GM23338 (cell line): ENCODE data around the gene IGSF21. TPM values are rescaled to one million over a fixed set of nuclear protein-coding genes. Genes with fewer than 3 reads are reported as not detected.

ENCODE experiments used
- ATAC-seq: fragments of 200-7000 bp; cut with Tn5 transposase; 3 replicates; pipeline ENCODE4 v1.9.1; 2020
- DNase-seq: peaks from one replicate; pipeline ENCODE4 v3.0.0-alpha.2; 2015; ENCODE audit warnings: low spot score
- H2AFZ ChIP-seq: fragments of 200-600 bp; sonication (generic); 2 replicates; pipeline ENCODE4 v1.8.0; 2016; ENCODE audit warnings: antibody characterized with exemption, mild to moderate bottlenecking, moderate library complexity
- H3F3A ChIP-seq: fragments of 200-600 bp; sonication (generic); replicated peaks from 2 replicates; pipeline ENCODE4 v1.8.0; 2017; ENCODE audit warnings: antibody characterized with exemption, mixed run types, low read depth
- H3K27ac ChIP-seq: fragments of 200-600 bp; sonication (generic); 2 replicates; pipeline ENCODE4 v1.6.1; 2016; ENCODE audit warnings: low read depth
- H3K27me3 ChIP-seq: fragments of 200-600 bp; sonication (generic); 2 replicates; pipeline ENCODE4 v1.8.0; 2016; ENCODE audit warnings: mild to moderate bottlenecking, mixed run types, moderate library complexity; ENCODE audit not compliant: insufficient read depth
- H3K36me3 ChIP-seq: fragments of 200-600 bp; sonication (generic); 2 replicates; pipeline ENCODE4 v1.8.0; 2016; ENCODE audit warnings: mild to moderate bottlenecking; ENCODE audit not compliant: insufficient read depth
- H3K4me1 ChIP-seq: fragments of 200-600 bp; sonication (generic); 2 replicates; pipeline ENCODE4 v1.8.0; 2016; ENCODE audit warnings: mild to moderate bottlenecking, moderate library complexity; ENCODE audit not compliant: insufficient read depth
- H3K4me2 ChIP-seq: fragments of 200-600 bp; sonication (generic); 2 replicates; pipeline ENCODE4 v1.7.1; 2017; ENCODE audit warnings: mixed run types
- H3K4me3 ChIP-seq: fragments of 200-600 bp; sonication (generic); 2 replicates; pipeline ENCODE4 v1.6.1; 2016; ENCODE audit warnings: mixed run types
- H3K79me2 ChIP-seq: fragments of 200-600 bp; sonication (generic); replicated peaks from 2 replicates; pipeline ENCODE4 v1.8.0; 2017; ENCODE audit warnings: mild to moderate bottlenecking; ENCODE audit not compliant: insufficient read depth
- H3K9me2 ChIP-seq: fragments of 200-600 bp; sonication (generic); 2 replicates; pipeline ENCODE4 v1.8.0; 2017; ENCODE audit not compliant: insufficient read depth
- H4K20me1 ChIP-seq: fragments of 200-600 bp; sonication (generic); replicated peaks from 2 replicates; pipeline ENCODE4 v1.8.0; 2017; ENCODE audit warnings: mild to moderate bottlenecking; ENCODE audit not compliant: insufficient read depth
- H3K27ac Mint-ChIP-seq: 2 replicates; pipeline ENCODE4 v1.8.0; 2020; ENCODE audit warnings: inconsistent platforms, mild to moderate bottlenecking, moderate library complexity, mixed read lengths
- H3K27me3 Mint-ChIP-seq: 3 replicates; pipeline ENCODE4 v1.8.0; 2022; ENCODE audit warnings: low read depth, mild to moderate bottlenecking, moderate library complexity, mixed read lengths, inconsistent platforms; ENCODE audit not compliant: insufficient read depth, poor library complexity
- H3K36me3 Mint-ChIP-seq: 3 replicates; pipeline ENCODE4 v1.8.0; 2021; ENCODE audit warnings: low read depth, mild to moderate bottlenecking, inconsistent platforms, moderate library complexity, mixed read lengths
- H3K4me1 Mint-ChIP-seq: 3 replicates; pipeline ENCODE4 v1.8.0; 2020; ENCODE audit warnings: mild to moderate bottlenecking, inconsistent platforms, mixed read lengths
- H3K4me3 Mint-ChIP-seq: 3 replicates; pipeline ENCODE4 v1.8.0; 2021; ENCODE audit warnings: moderate library complexity, mild to moderate bottlenecking, inconsistent platforms, mixed read lengths
- H3K9me3 Mint-ChIP-seq: 3 replicates; pipeline ENCODE4 v1.8.0; 2020; ENCODE audit warnings: moderate library complexity, mild to moderate bottlenecking, inconsistent platforms, mixed read lengths
- CREB1 ChIP-seq: fragments of 250-450 bp; sonication (Bioruptor Pico); IDR thresholded peaks from 2 replicates; pipeline ENCODE4 v1.5.0; 2020; ENCODE audit warnings: low read depth, mild to moderate bottlenecking, moderate library complexity
- ETS1 ChIP-seq: IDR thresholded peaks from 2 replicates; pipeline ENCODE4 v1.6.1; 2016; ENCODE audit warnings: antibody characterized with exemption
- EZH2 ChIP-seq: fragments of 200-600 bp; sonication (generic); IDR thresholded peaks from one replicate; pipeline ENCODE4 v1.8.0; 2017; ENCODE audit warnings: antibody characterized with exemption, mild to moderate bottlenecking, low read depth; ENCODE audit not compliant: unreplicated experiment
- EZH2phosphoT487 ChIP-seq: fragments of 200-600 bp; sonication (generic); IDR thresholded peaks from one replicate; pipeline ENCODE4 v1.8.1; 2018; ENCODE audit warnings: antibody characterized with exemption; ENCODE audit not compliant: unreplicated experiment
- JUNB ChIP-seq: IDR thresholded peaks from one replicate; pipeline ENCODE4 v1.6.1; 2016; ENCODE audit warnings: antibody characterized with exemption; ENCODE audit not compliant: unreplicated experiment
- NANOG ChIP-seq: IDR thresholded peaks from 2 replicates; pipeline ENCODE4 v1.6.1; 2016; ENCODE audit warnings: antibody characterized with exemption, borderline replicate concordance
- POLR2AphosphoS5 ChIP-seq: IDR thresholded peaks from 2 replicates; pipeline ENCODE4 v1.6.1; 2016; ENCODE audit warnings: antibody characterized with exemption, low read depth
- ZNF331 ChIP-seq: fragments of 250-450 bp; sonication (Bioruptor Pico); IDR thresholded peaks from 2 replicates; pipeline ENCODE4 v1.5.0; 2020; ENCODE audit warnings: low read depth, mild to moderate bottlenecking, moderate library complexity
- ZNF462 ChIP-seq: fragments of 250-450 bp; sonication (Bioruptor Pico); IDR thresholded peaks from 2 replicates; pipeline ENCODE4 v1.5.0; 2020; ENCODE audit warnings: mild to moderate bottlenecking, moderate library complexity
- polyA plus RNA-seq: library from polyadenylated mRNA; unstranded; fragments of >200 nt; fragmentation: Nextera tagmentation; extraction: Ambion mirVana; gene quantifications from 2 replicates; pipeline ENCODE4 v1.2.1, GENCODE V29; 2016
- total RNA-seq: library from RNA; depleted of rRNA; stranded (reverse); fragments of >200 nt; shearing (Covaris generic); gene quantifications from 2 replicates; pipeline ENCODE4 v1.2.3, GENCODE V29; 2014
- TF ChIP-seq, protein P1 (sequence below): IDR thresholded peaks from one replicate; pipeline ENCODE4 v1.6.1; 2018; ENCODE audit warnings: antibody characterized with exemption; ENCODE audit not compliant: unreplicated experiment

The IGSF21 gene
- total and polyA plus RNA-seq, 2 experiments from 2014 or later, result 15.6 to 15.7 TPM

GRCh38 chr1:18305182-18305795 lies 197.7 kb downstream of the IGSF21 start:
- Histone ChIP-seq H4K20me1 (no peaks in the 10 kb centered on the region), H3K36me3 (no peaks in the 10 kb centered on the region), H3F3A (peaks cover 3% of the 10 kb centered on the region; the same call in 1 of the 2 replicates), H3K4me3 (no peak overlapping the region), H3K9me2 (no peaks in the 10 kb centered on the region), H3K79me2 (no peaks in the 10 kb centered on the region), H3K4me1 (peaks cover 13% of the 10 kb centered on the region), H3K27me3 (no peaks in the 10 kb centered on the region), H3K4me2 (no peak overlapping the region), H3K27ac (no peak overlapping the region), H2AFZ (no peak overlapping the region)
- Mint-ChIP-seq H3K9me3 (0 out of 3 replicates have a peak, but pooled peaks cover 2% of the 10 kb centered on the region), H3K4me3 (no peak overlapping the region), H3K27ac (no peak overlapping the region), H3K4me1 (peaks cover 14% of the 10 kb centered on the region; the same call in 2 of the 3 replicates), H3K36me3 (no peaks in the 10 kb centered on the region), H3K27me3 (peaks cover 6% of the 10 kb centered on the region)
- TF ChIP-seq CREB1 (CRISPR knock-in tag), result no peak
- TF ChIP-seq, protein P1, sequence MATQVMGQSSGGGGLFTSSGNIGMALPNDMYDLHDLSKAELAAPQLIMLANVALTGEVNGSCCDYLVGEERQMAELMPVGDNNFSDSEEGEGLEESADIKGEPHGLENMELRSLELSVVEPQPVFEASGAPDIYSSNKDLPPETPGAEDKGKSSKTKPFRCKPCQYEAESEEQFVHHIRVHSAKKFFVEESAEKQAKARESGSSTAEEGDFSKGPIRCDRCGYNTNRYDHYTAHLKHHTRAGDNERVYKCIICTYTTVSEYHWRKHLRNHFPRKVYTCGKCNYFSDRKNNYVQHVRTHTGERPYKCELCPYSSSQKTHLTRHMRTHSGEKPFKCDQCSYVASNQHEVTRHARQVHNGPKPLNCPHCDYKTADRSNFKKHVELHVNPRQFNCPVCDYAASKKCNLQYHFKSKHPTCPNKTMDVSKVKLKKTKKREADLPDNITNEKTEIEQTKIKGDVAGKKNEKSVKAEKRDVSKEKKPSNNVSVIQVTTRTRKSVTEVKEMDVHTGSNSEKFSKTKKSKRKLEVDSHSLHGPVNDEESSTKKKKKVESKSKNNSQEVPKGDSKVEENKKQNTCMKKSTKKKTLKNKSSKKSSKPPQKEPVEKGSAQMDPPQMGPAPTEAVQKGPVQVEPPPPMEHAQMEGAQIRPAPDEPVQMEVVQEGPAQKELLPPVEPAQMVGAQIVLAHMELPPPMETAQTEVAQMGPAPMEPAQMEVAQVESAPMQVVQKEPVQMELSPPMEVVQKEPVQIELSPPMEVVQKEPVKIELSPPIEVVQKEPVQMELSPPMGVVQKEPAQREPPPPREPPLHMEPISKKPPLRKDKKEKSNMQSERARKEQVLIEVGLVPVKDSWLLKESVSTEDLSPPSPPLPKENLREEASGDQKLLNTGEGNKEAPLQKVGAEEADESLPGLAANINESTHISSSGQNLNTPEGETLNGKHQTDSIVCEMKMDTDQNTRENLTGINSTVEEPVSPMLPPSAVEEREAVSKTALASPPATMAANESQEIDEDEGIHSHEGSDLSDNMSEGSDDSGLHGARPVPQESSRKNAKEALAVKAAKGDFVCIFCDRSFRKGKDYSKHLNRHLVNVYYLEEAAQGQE, result no peak
- TF ChIP-seq EZH2, result no peak
- TF ChIP-seq EZH2phosphoT487, result no peak
- no peak for TF ChIP-seq NANOG
- TF ChIP-seq ZNF331 (CRISPR knock-in tag), result no peak
- no peak for TF ChIP-seq JUNB
- TF ChIP-seq ETS1, result no peak
- no peak for TF ChIP-seq POLR2AphosphoS5
- no peak for ATAC-seq
- no peak for DNase-seq

DNA sequence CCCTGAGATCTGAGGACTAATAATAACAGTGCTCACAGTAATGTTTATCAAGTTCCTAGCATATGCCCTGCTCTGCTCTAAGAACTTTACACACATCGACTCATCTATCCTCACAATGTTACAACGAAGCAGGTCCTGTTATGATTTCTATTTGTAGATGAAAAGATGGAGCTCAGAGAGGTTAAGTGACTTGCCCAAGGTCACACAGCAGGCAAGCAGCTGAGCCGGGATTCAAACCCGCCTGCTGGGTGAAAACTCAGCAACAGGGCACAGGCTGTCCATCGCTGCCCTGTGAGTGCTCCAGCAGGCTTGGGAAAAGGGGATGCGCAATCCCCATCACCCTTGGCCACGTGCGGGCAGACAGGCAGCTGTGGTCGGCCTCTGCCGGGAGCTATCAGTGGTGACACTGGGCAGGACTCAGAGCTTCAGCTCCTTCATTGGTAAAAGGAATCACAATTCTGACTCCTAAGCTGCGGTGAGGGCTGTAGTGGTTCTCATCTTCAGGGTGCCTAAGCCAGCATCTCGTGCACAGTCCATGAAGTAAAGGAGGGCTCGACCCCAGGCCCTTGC lies 199.8 kb downstream of the IGSF21 start:
- H3K36me3 ChIP-seq, result no peaks in the 10 kb centered on the region
- no peaks in the 10 kb centered on the region for H3K9me3 Mint-ChIP-seq
- no peaks in the 10 kb centered on the region for H3K9me2 ChIP-seq
- no peak overlapping the region for H3K27ac Mint-ChIP-seq
- peaks cover 13% of the 10 kb centered on the region for H3K4me1 ChIP-seq
- H3K4me3 ChIP-seq, result no peak overlapping the region
- no peak overlapping the region for H3K4me3 Mint-ChIP-seq
- peaks cover 3% of the 10 kb centered on the region; the same call in 1 of the 3 replicates for H3K36me3 Mint-ChIP-seq
- DNase-seq, result no peak
- H3K27ac ChIP-seq, result no peak overlapping the region
- peaks cover 7% of the 10 kb centered on the region; the same call in 2 of the 3 replicates for H3K4me1 Mint-ChIP-seq
- H3F3A ChIP-seq, result no peaks in the 10 kb centered on the region
- H3K27me3 ChIP-seq, result no peaks in the 10 kb centered on the region
- no peak overlapping the region for H3K4me2 ChIP-seq
- no peak for ATAC-seq
- peaks cover 4% of the 10 kb centered on the region for H3K27me3 Mint-ChIP-seq
- no peaks in the 10 kb centered on the region for H4K20me1 ChIP-seq
- H2AFZ ChIP-seq, result no peak overlapping the region
- H3K79me2 ChIP-seq, result no peaks in the 10 kb centered on the region
- TF ChIP-seq CREB1 (CRISPR knock-in tag), result no peak
- no peak for TF ChIP-seq JUNB
- no peak for TF ChIP-seq EZH2
- TF ChIP-seq NANOG, result no peak
- no peak for TF ChIP-seq ZNF462 (CRISPR knock-in tag)
